HCT116 (cell line): Measurements from ENCODE around the gene PIAS4. TPM values are rescaled to one million over a fixed set of nuclear protein-coding genes. Genes with fewer than 3 reads are reported as not detected.

Experiments used
- ATAC-seq: fragments of 200-7000 bp; cut with Tn5 transposase; 2 replicates; pipeline ENCODE4 v1.9.1; 2020; ENCODE audit warnings: mild to moderate bottlenecking, moderate library complexity
- BruUV-seq: library from RNA; stranded (reverse); fragments of 400-500 nt; replicated peaks from 2 replicates; lab custom pipeline; 2021; lab: Mats Ljungman, UMichigan
- CTCF ChIA-PET: fragments of 300-600 bp; sonication (Branson Sonifier 250); formaldehyde crosslinking; loops from one replicate; lab custom pipeline; 2021; ENCODE audit warnings: antibody characterized with exemption; lab: Charles Lee
- POLR2A ChIA-PET: fragments of 300-600, 350-600 bp; sonication (Branson Sonifier 250); formaldehyde crosslinking; loops from one replicate; lab custom pipeline; 2021; ENCODE audit warnings: antibody characterized with exemption; lab: Charles Lee
- RAD21 ChIA-PET, 2 experiments: fragments of 300-600 bp; sonication (Branson Sonifier 250); formaldehyde crosslinking; loops; one replicate each; lab custom pipeline; 2023; ENCODE audit warnings: low total read pairs in 2 of 2; ENCODE audit not compliant: uncharacterized antibody in 2 of 2, unreplicated experiment in 2 of 2, low non-redundant PET in 1 of 2; lab: Charles Lee
- DNase-seq: peaks from one replicate; pipeline ENCODE4 v3.0.0-alpha.2; 2010; ENCODE audit warnings: low read depth, low spot score
- H2AFZ ChIP-seq: fragments of 200-600 bp; shearing (Covaris generic), sonication (generic); 2 replicates; pipeline ENCODE4 v1.6.1; 2017; ENCODE audit warnings: low read depth, mixed run types, mixed read lengths, antibody characterized with exemption, low read length; ENCODE audit not compliant: poor library complexity, severe bottlenecking
- H3K27ac ChIP-seq: 2 replicates; pipeline ENCODE4 v1.5.1; 2012; ENCODE audit warnings: low read depth, low read length
- H3K27me3 ChIP-seq: fragments of 200-600 bp; sonication (generic); 2 replicates; pipeline ENCODE4 v1.6.1; 2016; ENCODE audit warnings: mixed run types, low read length, mixed read lengths; ENCODE audit not compliant: insufficient read depth
- H3K36me3 ChIP-seq, 2 experiments: fragments of 200-500 bp in 1 of 2; fragments of 200-600 bp in 1 of 2; sonication (Bioruptor generic) in 1 of 2; sonication (generic) in 1 of 2; 2 replicates each; pipeline versions ENCODE4 v1.5.1 to v1.6.1; 2014 to 2016; ENCODE audit warnings: low read length in 2 of 2, inconsistent platforms in 1 of 2, mixed read lengths in 1 of 2, mixed run types in 1 of 2; ENCODE audit not compliant: insufficient read depth in 2 of 2, control insufficient read depth in 1 of 2
- H3K4me1 ChIP-seq, 2 experiments: fragments of 200-600 bp in 1 of 2; sonication (generic) in 1 of 2; 2 replicates each; pipeline versions ENCODE4 v1.5.1 to v1.6.1; 2012 to 2017; ENCODE audit warnings: low read length in 2 of 2, inconsistent platforms in 1 of 2, mild to moderate bottlenecking in 1 of 2, mixed read lengths in 1 of 2, mixed run types in 1 of 2, moderate library complexity in 1 of 2; ENCODE audit not compliant: insufficient read depth in 2 of 2, control insufficient read depth in 1 of 2
- H3K4me2 ChIP-seq: fragments of 200-600 bp; sonication (generic); 2 replicates; pipeline ENCODE4 v1.6.1; 2017; ENCODE audit warnings: mixed run types, low read length, mixed read lengths
- H3K4me3 ChIP-seq, 2 experiments: fragments of 200-600 bp in 1 of 2; sonication (generic) in 1 of 2; replicated peaks in 1 of 2; 2 replicates each; pipeline ENCODE4 v1.5.1; 2011 to 2016; ENCODE audit warnings: low read length in 2 of 2, control low read depth in 1 of 2, low read depth in 1 of 2, mild to moderate bottlenecking in 1 of 2, mixed read lengths in 1 of 2, mixed run types in 1 of 2
- H3K79me2 ChIP-seq: fragments of 200-600 bp; sonication (generic); 2 replicates; pipeline ENCODE4 v1.6.1; 2017; ENCODE audit warnings: mild to moderate bottlenecking, mixed run types, low read length, moderate library complexity, mixed read lengths; ENCODE audit not compliant: insufficient read depth
- H3K9ac ChIP-seq: fragments of 200-600 bp; sonication (generic); 2 replicates; pipeline ENCODE4 v1.6.1; 2016; ENCODE audit warnings: low read length, mixed read lengths
- H3K9me2 ChIP-seq: fragments of 200-600 bp; sonication (generic), shearing (Covaris generic); 2 replicates; pipeline ENCODE4 v1.6.1; 2017; ENCODE audit warnings: mixed run types, mild to moderate bottlenecking, moderate library complexity; ENCODE audit not compliant: insufficient read depth
- H3K9me3 ChIP-seq, 2 experiments: fragments of 200-500 bp in 1 of 2; fragments of 200-600 bp in 1 of 2; sonication (Bioruptor generic) in 1 of 2; sonication (generic) in 1 of 2; 2 replicates each; pipeline ENCODE4 v1.6.1; 2014 to 2017; ENCODE audit warnings: low read length in 2 of 2, mixed read lengths in 2 of 2, inconsistent platforms in 1 of 2, low read depth in 1 of 2, mild to moderate bottlenecking in 1 of 2, mixed run types in 1 of 2, moderate library complexity in 1 of 2; ENCODE audit not compliant: control insufficient read depth in 1 of 2, insufficient read depth in 1 of 2
- H4K20me1 ChIP-seq: fragments of 200-600 bp; sonication (generic), shearing (Covaris generic); 2 replicates; pipeline ENCODE4 v1.6.1; 2017; ENCODE audit warnings: mixed run types, mild to moderate bottlenecking, moderate library complexity; ENCODE audit not compliant: insufficient read depth
- CBX3 ChIP-seq: IDR thresholded peaks from 2 replicates; pipeline ENCODE4 v1.6.1; 2012; ENCODE audit warnings: low read depth
- CEBPB ChIP-seq: IDR thresholded peaks from 2 replicates; pipeline ENCODE4 v1.6.1; 2012; ENCODE audit warnings: low read depth
- EZH2 ChIP-seq: fragments of 200-600 bp; sonication (generic); IDR thresholded peaks from 2 replicates; pipeline ENCODE4 v1.6.1; 2017; ENCODE audit warnings: antibody characterized with exemption, mixed run types
- EZH2phosphoT487 ChIP-seq: fragments of 200-600 bp; IDR thresholded peaks from 2 replicates; pipeline ENCODE4 v1.6.1; 2018; ENCODE audit warnings: antibody characterized with exemption, borderline replicate concordance
- FOSL1 ChIP-seq: IDR thresholded peaks from 2 replicates; pipeline ENCODE4 v1.6.1; 2012; ENCODE audit warnings: low read depth
- JUND ChIP-seq: IDR thresholded peaks from 2 replicates; pipeline ENCODE4 v1.6.1; 2012
- POLR2A ChIP-seq: IDR thresholded peaks from 2 replicates; pipeline ENCODE4 v1.7.0; 2011; ENCODE audit warnings: borderline replicate concordance; ENCODE audit not compliant: insufficient read depth, insufficient read length; ENCODE audit errors: extremely low read depth
- POLR2AphosphoS5 ChIP-seq: IDR thresholded peaks from 2 replicates; pipeline ENCODE4 v1.6.1; 2011; ENCODE audit warnings: mild to moderate bottlenecking, low read depth, low read length, moderate library complexity
- RAD21 ChIP-seq: IDR thresholded peaks from 2 replicates; pipeline ENCODE4 v1.6.1; 2012; ENCODE audit warnings: low read depth, mild to moderate bottlenecking
- SIN3A ChIP-seq: IDR thresholded peaks from 2 replicates; pipeline ENCODE4 v1.6.1; 2012; ENCODE audit warnings: low read depth
- SRF ChIP-seq: IDR thresholded peaks from 2 replicates; pipeline ENCODE4 v1.6.1; 2012; ENCODE audit warnings: low read depth
- YY1 ChIP-seq: IDR thresholded peaks from 2 replicates; pipeline ENCODE4 v1.6.1; 2011; ENCODE audit warnings: low read length, low read depth, moderate library complexity, mild to moderate bottlenecking; ENCODE audit not compliant: insufficient replicate concordance; ENCODE audit errors: extremely low read depth
- ZFX ChIP-seq: fragments of 450-650 bp; IDR thresholded peaks from 2 replicates; pipeline ENCODE4 v1.6.1; 2017
- ZNF274 ChIP-seq: fragments of 200-500 bp; sonication (Bioruptor generic); IDR thresholded peaks from 2 replicates; pipeline ENCODE4 v1.6.1; 2014; ENCODE audit warnings: mild to moderate bottlenecking, low read depth, low read length, inconsistent platforms
- intact Hi-C: fragments of 100-400 bp; cut with micrococcal nuclease; formaldehyde crosslinking; loops from 2 replicates; pipeline ENCODE4 v1.10.0; 2022
- total RNA-seq: library from RNA; stranded (reverse); gene quantifications from one replicate; pipeline ENCODE4 v1.2.1, GENCODE V29; 2021; ENCODE audit not compliant: unreplicated experiment
- TF ChIP-seq, protein P1 (sequence below): IDR thresholded peaks from 2 replicates; pipeline ENCODE4 v1.6.1; 2012
- TF ChIP-seq, protein P2 (sequence below): IDR thresholded peaks from 2 replicates; pipeline ENCODE4 v1.6.1; 2012; ENCODE audit warnings: low read depth
- TF ChIP-seq, protein P3 (sequence below), 3 experiments: fragments of 200-600 bp in 1 of 3; sonication (generic) in 1 of 3; IDR thresholded peaks in 2 of 3; conservative IDR thresholded peaks in 1 of 3; 2 replicates each; pipeline ENCODE4 v1.5.1; 2012 to 2017; ENCODE audit warnings: low read depth in 2 of 3, low read length in 2 of 3, antibody characterized with exemption in 1 of 3, borderline replicate concordance in 1 of 3, control low read depth in 1 of 3, mild to moderate bottlenecking in 1 of 3, mixed read lengths in 1 of 3, mixed run types in 1 of 3, moderate library complexity in 1 of 3; ENCODE audit not compliant: insufficient read depth in 1 of 3

PIAS4 gene
- total RNA-seq, 1 experiment from 2014 or later = 28.4 TPM

DNA sequence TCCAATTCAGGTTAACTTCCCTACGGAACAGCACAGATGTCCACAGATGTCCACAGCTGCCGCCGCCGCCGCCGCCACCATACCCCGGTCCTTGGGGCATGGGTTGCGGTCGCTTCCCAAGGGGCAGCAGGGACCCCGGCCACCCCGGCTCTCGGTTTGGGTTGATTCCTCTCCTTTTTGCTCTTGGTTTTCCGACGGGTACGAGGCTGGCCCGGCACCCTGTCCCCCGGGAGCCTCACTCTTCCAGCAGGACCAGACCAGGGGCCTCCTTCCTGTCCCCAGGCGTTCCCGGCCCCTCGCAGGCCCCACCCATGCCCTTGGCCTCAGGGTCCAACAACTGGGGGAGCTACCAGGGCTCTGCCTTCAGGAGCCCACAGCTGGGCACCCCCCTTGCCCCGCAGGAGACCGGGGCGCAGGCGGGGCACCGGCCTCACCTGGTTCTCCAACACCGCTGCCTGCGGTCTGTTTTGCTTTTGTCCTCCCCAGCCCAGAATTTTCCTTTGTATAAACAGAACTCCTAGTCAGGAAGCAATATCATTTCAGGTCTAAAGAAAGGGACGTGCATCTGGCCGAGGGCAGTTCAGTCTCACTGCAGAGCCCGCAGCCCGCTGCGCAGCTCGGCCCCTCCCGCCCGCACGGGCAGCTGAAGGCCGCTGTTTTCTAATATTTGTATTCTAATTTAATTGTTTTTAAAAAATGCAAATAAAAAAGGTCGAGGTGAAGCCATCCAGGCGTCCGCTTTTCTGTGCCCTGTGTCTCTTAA is 31.3 kb downstream of the PIAS4 start:
- Histone ChIP-seq H2AFZ (no peak overlapping the region), H3K9ac (no peak overlapping the region), H3K9me2 (no peaks in the 10 kb centered on the region), H3K79me2 (peaks cover 4% of the 10 kb centered on the region), H3K4me1 (no peaks in the 10 kb centered on the region), H3K27me3 (no peaks in the 10 kb centered on the region), H3K4me2 (no peak overlapping the region), H3K27ac (0 out of 2 replicates have a peak overlapping the region, but pooled peaks have one; percentile 22), H3K36me3 (peaks cover 3 to 12% of the 10 kb centered on the region in 2 experiments; a peak in 3 of 4 replicates), H3K4me3 (no peak overlapping the region), H3K9me3 (peaks cover 0 to 6% of the 10 kb centered on the region in 2 experiments; a peak in 1 of 4 replicates), H4K20me1 (no peaks in the 10 kb centered on the region)
- BruUV-seq = no TSS peak
- ChIA-PET POLR2A (no interaction called here), RAD21 (no interaction called here), CTCF (no interaction called here)
- DNase-seq (no peak), ATAC-seq (no peak)
- intact Hi-C loops = no loop called here
- no peak for TF ChIP-seq EZH2
- TF ChIP-seq, protein P1, sequence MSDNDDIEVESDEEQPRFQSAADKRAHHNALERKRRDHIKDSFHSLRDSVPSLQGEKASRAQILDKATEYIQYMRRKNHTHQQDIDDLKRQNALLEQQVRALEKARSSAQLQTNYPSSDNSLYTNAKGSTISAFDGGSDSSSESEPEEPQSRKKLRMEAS = no peak
- no peak for TF ChIP-seq SIN3A
- TF ChIP-seq SRF = no peak
- TF ChIP-seq JUND = no peak
- TF ChIP-seq CBX3 = no peak
- TF ChIP-seq POLR2AphosphoS5 = no peak
- no peak for TF ChIP-seq CEBPB
- no peak for TF ChIP-seq ZFX
- TF ChIP-seq ZNF274 = no peak
- TF ChIP-seq, protein P2, sequence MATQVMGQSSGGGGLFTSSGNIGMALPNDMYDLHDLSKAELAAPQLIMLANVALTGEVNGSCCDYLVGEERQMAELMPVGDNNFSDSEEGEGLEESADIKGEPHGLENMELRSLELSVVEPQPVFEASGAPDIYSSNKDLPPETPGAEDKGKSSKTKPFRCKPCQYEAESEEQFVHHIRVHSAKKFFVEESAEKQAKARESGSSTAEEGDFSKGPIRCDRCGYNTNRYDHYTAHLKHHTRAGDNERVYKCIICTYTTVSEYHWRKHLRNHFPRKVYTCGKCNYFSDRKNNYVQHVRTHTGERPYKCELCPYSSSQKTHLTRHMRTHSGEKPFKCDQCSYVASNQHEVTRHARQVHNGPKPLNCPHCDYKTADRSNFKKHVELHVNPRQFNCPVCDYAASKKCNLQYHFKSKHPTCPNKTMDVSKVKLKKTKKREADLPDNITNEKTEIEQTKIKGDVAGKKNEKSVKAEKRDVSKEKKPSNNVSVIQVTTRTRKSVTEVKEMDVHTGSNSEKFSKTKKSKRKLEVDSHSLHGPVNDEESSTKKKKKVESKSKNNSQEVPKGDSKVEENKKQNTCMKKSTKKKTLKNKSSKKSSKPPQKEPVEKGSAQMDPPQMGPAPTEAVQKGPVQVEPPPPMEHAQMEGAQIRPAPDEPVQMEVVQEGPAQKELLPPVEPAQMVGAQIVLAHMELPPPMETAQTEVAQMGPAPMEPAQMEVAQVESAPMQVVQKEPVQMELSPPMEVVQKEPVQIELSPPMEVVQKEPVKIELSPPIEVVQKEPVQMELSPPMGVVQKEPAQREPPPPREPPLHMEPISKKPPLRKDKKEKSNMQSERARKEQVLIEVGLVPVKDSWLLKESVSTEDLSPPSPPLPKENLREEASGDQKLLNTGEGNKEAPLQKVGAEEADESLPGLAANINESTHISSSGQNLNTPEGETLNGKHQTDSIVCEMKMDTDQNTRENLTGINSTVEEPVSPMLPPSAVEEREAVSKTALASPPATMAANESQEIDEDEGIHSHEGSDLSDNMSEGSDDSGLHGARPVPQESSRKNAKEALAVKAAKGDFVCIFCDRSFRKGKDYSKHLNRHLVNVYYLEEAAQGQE = no peak
- no peak for TF ChIP-seq POLR2A
- TF ChIP-seq, protein P3, sequence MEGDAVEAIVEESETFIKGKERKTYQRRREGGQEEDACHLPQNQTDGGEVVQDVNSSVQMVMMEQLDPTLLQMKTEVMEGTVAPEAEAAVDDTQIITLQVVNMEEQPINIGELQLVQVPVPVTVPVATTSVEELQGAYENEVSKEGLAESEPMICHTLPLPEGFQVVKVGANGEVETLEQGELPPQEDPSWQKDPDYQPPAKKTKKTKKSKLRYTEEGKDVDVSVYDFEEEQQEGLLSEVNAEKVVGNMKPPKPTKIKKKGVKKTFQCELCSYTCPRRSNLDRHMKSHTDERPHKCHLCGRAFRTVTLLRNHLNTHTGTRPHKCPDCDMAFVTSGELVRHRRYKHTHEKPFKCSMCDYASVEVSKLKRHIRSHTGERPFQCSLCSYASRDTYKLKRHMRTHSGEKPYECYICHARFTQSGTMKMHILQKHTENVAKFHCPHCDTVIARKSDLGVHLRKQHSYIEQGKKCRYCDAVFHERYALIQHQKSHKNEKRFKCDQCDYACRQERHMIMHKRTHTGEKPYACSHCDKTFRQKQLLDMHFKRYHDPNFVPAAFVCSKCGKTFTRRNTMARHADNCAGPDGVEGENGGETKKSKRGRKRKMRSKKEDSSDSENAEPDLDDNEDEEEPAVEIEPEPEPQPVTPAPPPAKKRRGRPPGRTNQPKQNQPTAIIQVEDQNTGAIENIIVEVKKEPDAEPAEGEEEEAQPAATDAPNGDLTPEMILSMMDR (IDR thresholded peaks at IDR 0.05 in 2 of 3, conservative IDR thresholded peaks at IDR 0.05 in 1 of 3; ENCODE audit: borderline replicate concordance in 1 of 3, insufficient read depth in 1 of 3, low read depth in 2 of 3, low read length in 2 of 3) = no peak
- no peak for TF ChIP-seq FOSL1
- no peak for TF ChIP-seq RAD21
- no peak for TF ChIP-seq YY1
- no peak for TF ChIP-seq EZH2phosphoT487
